Measurements from ENCODE around the gene GNA14. TPM values are rescaled to one million over a fixed set of nuclear protein-coding genes. Genes with fewer than 3 reads are reported as not detected.

The GNA14 gene
- total and polyA plus RNA-seq, 2 donors (not counting 3 experiments of a cell fraction or from before 2014, with no cell fraction given): 2.1 to 3.3 TPM

DNA sequence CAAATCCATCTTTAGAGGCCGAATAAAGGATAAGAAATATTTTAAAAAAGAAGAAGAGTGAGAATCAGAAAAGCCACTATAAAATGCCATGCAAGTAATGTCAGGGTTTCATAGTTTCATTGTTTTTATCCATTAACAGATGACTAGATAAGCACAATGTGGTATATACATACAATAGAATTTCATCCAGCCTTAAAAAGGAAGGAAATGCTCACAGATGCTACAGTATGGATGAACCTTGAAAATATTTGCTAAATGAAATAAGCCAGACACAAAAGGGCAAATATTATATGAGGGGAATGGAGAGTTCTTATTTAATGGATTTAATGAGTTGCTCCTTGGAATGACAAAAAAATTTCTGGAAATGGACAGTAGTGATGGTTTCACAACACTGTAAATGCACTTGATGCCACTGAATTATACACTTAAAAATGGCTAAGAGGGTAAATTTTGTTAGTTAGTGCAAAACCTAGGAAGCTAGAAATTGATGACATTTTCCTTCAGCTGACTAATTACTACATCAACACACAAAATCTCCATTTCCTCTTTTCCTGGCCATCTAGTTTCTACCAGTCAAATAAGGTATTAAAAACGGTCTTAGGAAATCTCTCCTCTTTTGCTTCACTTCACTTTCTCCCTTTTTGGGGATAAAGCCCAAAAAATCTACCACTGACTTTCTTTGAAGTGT is 86.6 kb downstream of the GNA14 start:
- peak overlapping the region; percentile 49 for H3K4me2 ChIP-seq (ENCODE audit: insufficient read depth, low read length)
- BruUV-seq (replicated peaks): no TSS peak
- no peaks in the 10 kb centered on the region for H3K9me3 ChIP-seq (replicated peaks; ENCODE audit: control insufficient read depth, insufficient read depth, low read length)
- no peaks in the 10 kb centered on the region for H3K9me1 ChIP-seq (replicated peaks; ENCODE audit: control insufficient read depth, extremely low read depth, insufficient read depth, low read length)
- H4K20me1 ChIP-seq (replicated peaks; ENCODE audit: control insufficient read depth, extremely low read depth, insufficient read depth, low read length): no peaks in the 10 kb centered on the region
- intact Hi-C loops (cut with micrococcal nuclease) (loop anchor here (1.0 to 5.0 kb wide), 2 partner anchors 27 to 44 kb away; no protein-coding TSS in a partner anchor), dilution Hi-C loops (cut with MboI; ENCODE audit: extremely low pct_ligation_motif_present, low sequenced_read_pairs) (no loop called here)
- ChIA-PET CTCF (no interaction called here), POLR2A (no interaction called here)
- no peaks in the 10 kb centered on the region for H3K27me3 ChIP-seq (ENCODE audit: control insufficient read depth in 2 of 2, insufficient read depth in 2 of 2, low read length in 2 of 2)
- no peak overlapping the region for H3K4me3 ChIP-seq (replicated peaks in 1 of 3; ENCODE audit: insufficient read depth in 1 of 3, low read depth in 1 of 3, low read length in 3 of 3)
- H3K4me1 ChIP-seq (ENCODE audit: control insufficient read depth, extremely low read depth, insufficient read depth, low read length): peaks cover 14% of the 10 kb centered on the region
- H3K27ac ChIP-seq (ENCODE audit: insufficient read depth, low read depth, low read length): peak overlapping the region; percentile 43
- H3K36me3 ChIP-seq (ENCODE audit: control insufficient read depth in 2 of 2, extremely low read depth in 1 of 2, insufficient read depth in 2 of 2, low read length in 2 of 2): no peaks in the 10 kb centered on the region
- H3K9ac ChIP-seq (replicated peaks; ENCODE audit: extremely low read depth, insufficient read depth, low read length): no peak overlapping the region
- no peaks in the 10 kb centered on the region for H3K79me2 ChIP-seq (ENCODE audit: control insufficient read depth, insufficient read depth, low read length)
- no peak for TF ChIP-seq CTCF (IDR thresholded peaks at IDR 0.05; ENCODE audit: extremely low read depth in 1 of 2, insufficient read depth in 1 of 2, low read depth in 1 of 2, low read length in 2 of 2)
- no peak for TF ChIP-seq POLR2A (IDR thresholded peaks at IDR 0.05; ENCODE audit: low read depth, low read length)
- TF ChIP-seq POLR2AphosphoS5 (IDR thresholded peaks at IDR 0.05; ENCODE audit: insufficient read depth, low read depth, low read length): no peak
- no peak for TF ChIP-seq FOS (IDR thresholded peaks at IDR 0.05; ENCODE audit: borderline replicate concordance, insufficient read depth, low read length)
- no peak for TF ChIP-seq GATA2 (IDR thresholded peaks at IDR 0.05; ENCODE audit: insufficient read depth, insufficient read length, low read depth, low read length)
- TF ChIP-seq JUN (IDR thresholded peaks at IDR 0.05; ENCODE audit: borderline replicate concordance, insufficient read depth, insufficient read length, low read depth): no peak
- TF ChIP-seq EZH2 (IDR thresholded peaks at IDR 0.05; ENCODE audit: borderline replicate concordance, low read depth, low read length, severe bottlenecking): no peak
- TF ChIP-seq MYC (IDR thresholded peaks at IDR 0.05; ENCODE audit: low read depth, low read length): no peak
- TF ChIP-seq MAX (IDR thresholded peaks at IDR 0.05; ENCODE audit: insufficient read depth, insufficient read length): no peak
- FAIRE-seq (peak; percentile 71), DNase-seq (ENCODE audit: low read depth, low spot score) (peak; percentile 38)
- H2AFZ ChIP-seq (ENCODE audit: low read depth, low read length): no peak overlapping the region
